Activated naive CD4-positive, alpha-beta T cell treated with anti-CD3 and anti-CD28 coated beads, Interleukin-2, amount 50 U/mL, for 16 hours (primary cell): Measurements from ENCODE around the gene NUCB1.

ENCODE experiments used
- DNase-seq: peaks from one replicate; pipeline ENCODE4 v3.0.0-alpha.2; 2020

The NUCB1 gene

GRCh38 chr19:48964205-48965039 lies 64.3 kb downstream of the NUCB1 start:
- no peak for DNase-seq

- peak; percentile 94 for DNase-seq
These were observed 65.1 kb downstream of the NUCB1 start, which contains the start of gene FTL for GRCh38 chr19:48965040-48965805. TSS of gene FTL (plus strand) at chr19:48965309. CDS start at chr19:48965508, 199 bp downstream.

GRCh38 chr19:48965806-48966540 lies 65.9 kb downstream of the NUCB1 start:
- peak; percentile 90 for DNase-seq

GRCh38 chr19:48966541-48967345 lies 66.6 kb downstream of the NUCB1 start:
- DNase-seq = no peak

GRCh38 chr19:48967346-48968178 lies 67.5 kb downstream of the NUCB1 start:
- no peak for DNase-seq

- no peak for DNase-seq
These were observed 68.1 kb downstream of the NUCB1 start for GRCh38 chr19:48968179-48968661.

GRCh38 chr19:48968813-48969218 lies 68.7 kb downstream of the NUCB1 start:
- DNase-seq = no peak

GRCh38 chr19:48969276-48970138 lies 69.4 kb downstream of the NUCB1 start:
- no peak for DNase-seq

GRCh38 chr19:48970139-48970766 lies 70.1 kb downstream of the NUCB1 start:
- no peak for DNase-seq

GRCh38 chr19:48970923-48971395 lies 70.8 kb downstream of the NUCB1 start:
- peak; percentile 87 for DNase-seq
